Measurements from ENCODE around the gene ZKSCAN7.
"Not testable (repeated sequence)": the region's sequence is repeated elsewhere in the genome, so short reads cannot be mapped to it uniquely, and the experiment has no call there.

The ZKSCAN7 gene

GRCh38 chr3:44577354-44577952 lies 22.5 kb downstream of the ZKSCAN7 start:
- not testable (repeated sequence) for DNase-seq

- not testable (repeated sequence) for DNase-seq
Measured at GRCh38 chr3:44578316-44578715, 23.3 kb downstream of the ZKSCAN7 start.

GRCh38 chr3:44578924-44579515 lies 24.0 kb downstream of the ZKSCAN7 start:
- DNase-seq, result not testable (repeated sequence)

- not testable (repeated sequence) for DNase-seq
Measured at GRCh38 chr3:44579749-44580148, 24.8 kb downstream of the ZKSCAN7 start.

- not testable (repeated sequence) for DNase-seq
Measured at GRCh38 chr3:44580971-44581370, 26.0 kb downstream of the ZKSCAN7 start.

GRCh38 chr3:44584646-44585501 lies 29.9 kb downstream of the ZKSCAN7 start, which contains the start of gene ZNF660:
TSS of gene ZNF660 (plus strand) at chr3:44584964. CDS start at chr3:44594194, 9,230 bp downstream.
- no peak for DNase-seq

GRCh38 chr3:44596621-44597020 lies 41.6 kb downstream of the ZKSCAN7 start:
- no peak for DNase-seq

- DNase-seq, result no peak
Measured at GRCh38 chr3:44601749-44602148, 46.8 kb downstream of the ZKSCAN7 start.

GRCh38 chr3:44612678-44613077 lies 57.7 kb downstream of the ZKSCAN7 start:
- no peak for DNase-seq
